ENCODE data around the gene MLPH.

MLPH gene

GRCh38 chr2:237564526-237565131 lies 77.6 kb downstream of the MLPH start:
- no peak for DNase-seq (ENCODE audit: low read depth in 2 of 2, low spot score in 1 of 2)

GRCh38 chr2:237565974-237566373 lies 78.9 kb downstream of the MLPH start:
- no peak for DNase-seq (ENCODE audit: low read depth in 2 of 2, low spot score in 1 of 2)

GRCh38 chr2:237566401-237567235 lies 79.6 kb downstream of the MLPH start, which contains the start of gene PRLH:
TSS of gene PRLH (plus strand) at chr2:237566574. CDS start at chr2:237566574, 0 bp downstream.
- no peak for DNase-seq (ENCODE audit: low read depth in 2 of 2, low spot score in 1 of 2)

GRCh38 chr2:237567276-237568029 lies 80.4 kb downstream of the MLPH start:
- DNase-seq (ENCODE audit: low read depth in 2 of 2, low spot score in 1 of 2), result no peak

- no peak for DNase-seq (ENCODE audit: low read depth in 2 of 2, low spot score in 1 of 2)
Measured at GRCh38 chr2:237568121-237568660, 81.1 kb downstream of the MLPH start.

- DNase-seq (ENCODE audit: low read depth in 2 of 2, low spot score in 1 of 2), result no peak
Measured at GRCh38 chr2:237569041-237569440, 82.0 kb downstream of the MLPH start.

GRCh38 chr2:237569896-237570295 lies 82.8 kb downstream of the MLPH start:
- DNase-seq (ENCODE audit: low read depth in 2 of 2, low spot score in 1 of 2), result no peak

- DNase-seq (ENCODE audit: low read depth in 2 of 2, low spot score in 1 of 2), result no peak
Measured at GRCh38 chr2:237570776-237571335, 83.8 kb downstream of the MLPH start.

GRCh38 chr2:237571551-237571950 lies 84.5 kb downstream of the MLPH start:
- DNase-seq (ENCODE audit: low read depth in 2 of 2, low spot score in 1 of 2), result no peak

- peak; percentile 76 for DNase-seq (ENCODE audit: low read depth in 2 of 2, low spot score in 1 of 2)
Measured at GRCh38 chr2:237572021-237572741, 85.1 kb downstream of the MLPH start.

GRCh38 chr2:237572742-237573101 lies 85.7 kb downstream of the MLPH start:
- no peak for DNase-seq (ENCODE audit: low read depth in 2 of 2, low spot score in 1 of 2)

- DNase-seq (ENCODE audit: low read depth in 2 of 2, low spot score in 1 of 2), result no peak
Measured at GRCh38 chr2:237573721-237574415, 86.8 kb downstream of the MLPH start.

GRCh38 chr2:237574467-237574866 lies 87.4 kb downstream of the MLPH start:
- DNase-seq (ENCODE audit: low read depth in 2 of 2, low spot score in 1 of 2), result no peak

GRCh38 chr2:237574894-237575868 lies 88.1 kb downstream of the MLPH start:
- DNase-seq (ENCODE audit: low read depth in 2 of 2, low spot score in 1 of 2), result no peak

GRCh38 chr2:237575869-237576862 lies 89.1 kb downstream of the MLPH start:
- no peak for DNase-seq (ENCODE audit: low read depth in 2 of 2, low spot score in 1 of 2)

GRCh38 chr2:237576974-237577373 lies 89.9 kb downstream of the MLPH start:
- DNase-seq (ENCODE audit: low read depth in 2 of 2, low spot score in 1 of 2), result no peak

- no peak for DNase-seq (ENCODE audit: low read depth in 2 of 2, low spot score in 1 of 2)
Measured at GRCh38 chr2:237577458-237577857, 90.4 kb downstream of the MLPH start.
